ENCODE data around the gene KIAA0513.

The KIAA0513 gene

DNA sequence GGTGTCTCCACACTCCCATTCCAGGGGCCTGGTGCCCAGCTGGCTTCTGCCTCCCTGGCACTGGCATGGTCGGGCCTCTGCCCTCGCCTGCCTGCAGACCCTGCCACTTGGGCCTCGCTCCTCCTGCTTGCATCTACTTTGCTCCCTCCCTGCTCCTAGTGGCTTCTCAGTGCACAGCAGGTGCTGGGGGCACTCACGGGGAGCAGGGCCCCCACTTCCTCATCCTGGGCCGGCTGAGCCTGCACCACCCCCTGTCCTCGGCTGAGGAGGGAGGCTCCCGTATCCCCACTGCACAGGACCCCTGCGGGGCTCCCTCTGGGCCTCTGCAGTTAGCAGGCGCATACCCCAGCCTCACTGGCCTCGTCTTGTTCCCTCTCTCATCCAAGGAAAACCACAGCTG is 49.4 kb downstream of the KIAA0513 start:
- no peak for DNase-seq

DNA sequence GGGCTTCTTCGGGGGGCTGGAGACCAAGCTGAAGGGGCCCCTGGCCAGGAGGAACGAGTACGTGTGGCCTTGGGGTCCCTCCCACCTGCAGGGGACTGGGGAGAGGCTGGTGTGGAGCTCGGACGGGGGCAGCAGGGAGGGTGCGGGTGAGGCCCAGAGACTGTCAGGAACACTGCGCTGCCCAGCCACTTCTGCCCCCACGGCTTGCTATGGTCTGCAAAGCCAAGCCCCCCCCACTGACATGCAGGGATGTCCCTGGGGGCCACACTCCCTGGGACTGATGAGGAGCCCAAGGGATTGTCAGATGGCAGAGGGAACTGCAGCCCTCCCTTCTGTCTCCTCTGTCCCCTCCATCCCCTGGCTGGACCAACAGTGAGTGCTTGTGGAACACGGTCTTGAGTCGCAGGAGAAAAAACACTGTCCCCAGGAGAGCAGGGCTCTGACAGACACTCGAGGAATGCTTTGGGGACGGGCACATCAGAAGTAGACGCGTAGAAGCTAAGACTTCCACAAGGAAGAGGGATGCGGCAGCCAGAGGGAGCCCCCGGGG is 50.1 kb downstream of the KIAA0513 start:
- DNase-seq = no peak

DNA sequence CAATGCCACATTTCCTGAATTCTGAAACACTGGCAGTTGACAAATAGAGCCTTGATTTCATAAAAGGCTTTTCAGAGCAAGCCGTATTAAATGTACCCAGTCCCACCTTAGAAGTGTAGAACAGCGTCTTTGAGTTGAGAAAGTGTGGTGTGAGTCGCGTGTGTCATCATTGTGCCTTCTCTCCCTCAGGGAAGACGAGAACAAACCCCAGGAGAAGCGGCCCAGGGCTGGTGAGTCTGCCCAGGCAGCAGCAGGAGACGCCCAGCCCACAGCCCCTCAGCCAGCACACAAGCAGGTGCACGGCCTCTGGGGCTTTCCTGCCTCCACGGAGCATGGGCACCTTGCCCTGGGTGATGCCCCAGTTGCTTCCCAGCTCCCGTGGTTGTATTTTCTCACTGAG is 50.6 kb downstream of the KIAA0513 start:
- DNase-seq = no peak

DNA sequence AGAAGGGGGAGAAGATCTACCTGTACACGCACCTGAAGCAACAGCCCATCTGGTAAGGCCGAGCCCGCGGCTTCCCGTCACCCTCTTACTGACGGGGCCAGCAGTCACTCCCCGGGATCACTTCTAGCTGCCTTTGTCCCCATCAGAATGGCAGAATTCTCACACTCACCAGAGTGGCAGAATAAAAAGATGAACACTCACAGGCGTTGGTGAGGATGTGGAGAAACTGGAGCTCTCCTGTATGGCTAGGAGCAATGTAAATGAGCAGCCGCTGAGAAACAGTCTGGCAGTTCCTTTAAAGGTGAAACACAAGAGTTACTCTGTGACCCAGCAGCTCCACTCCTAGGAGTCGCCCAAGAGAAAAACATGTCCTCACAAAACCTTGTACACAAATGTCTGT is 51.4 kb downstream of the KIAA0513 start:
- DNase-seq = no peak

DNA sequence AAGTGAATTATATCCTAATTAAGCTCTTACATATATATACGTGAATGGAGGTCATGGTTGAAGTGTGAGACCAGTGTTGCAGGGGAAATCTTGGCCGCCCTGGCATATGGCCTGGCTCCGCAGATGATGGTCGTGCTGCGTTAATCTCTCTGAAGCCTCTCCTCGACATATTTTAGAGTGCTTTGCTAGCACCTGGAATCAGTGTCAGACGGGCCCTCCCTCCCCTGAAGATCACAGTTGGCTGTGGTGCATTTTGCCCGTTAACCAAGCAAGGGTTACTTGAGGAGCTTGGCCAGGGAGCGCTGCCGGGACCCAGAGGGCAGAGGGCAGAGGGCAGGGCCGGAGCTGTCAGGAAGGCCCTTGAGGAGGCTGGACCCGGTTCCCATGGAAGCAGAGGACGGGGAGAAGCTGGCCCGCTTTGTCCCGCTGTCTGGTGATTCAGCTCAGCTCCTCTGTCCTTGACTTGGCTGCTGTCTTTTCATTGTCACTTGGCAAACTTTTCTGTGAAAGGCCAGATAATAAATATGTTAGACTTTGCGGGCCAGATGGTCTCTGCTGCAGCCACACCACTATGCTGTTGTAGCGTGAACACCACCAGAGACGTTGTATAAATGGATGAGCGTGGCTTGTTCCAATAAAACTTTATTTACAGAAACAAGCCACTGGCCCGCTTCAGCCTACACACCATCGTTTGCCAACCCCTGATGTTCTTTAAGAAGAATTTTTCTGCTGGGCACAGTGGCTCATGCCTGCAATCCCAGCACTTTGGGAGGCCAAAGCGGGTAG is 52.4 kb downstream of the KIAA0513 start:
- DNase-seq = no peak

DNA sequence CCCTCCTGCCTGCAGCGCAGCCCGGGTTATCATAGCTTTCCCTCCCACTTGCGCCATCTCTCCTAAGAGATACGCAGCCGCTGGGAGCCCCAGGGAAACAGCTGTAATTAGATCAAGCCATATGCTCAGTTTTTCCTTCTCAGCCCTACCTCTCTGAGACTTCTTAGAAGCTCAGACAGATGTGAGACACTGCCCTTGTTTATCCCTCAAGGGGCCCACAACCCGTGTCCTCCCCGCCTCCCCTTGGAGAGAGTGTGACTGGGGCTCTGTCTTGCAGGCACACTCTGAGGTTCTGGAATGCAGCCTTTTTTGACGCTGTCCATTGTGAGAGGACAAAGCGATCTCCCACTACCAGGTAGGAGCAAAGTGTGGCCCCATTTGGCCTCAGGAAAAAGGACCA is 53.4 kb downstream of the KIAA0513 start:
- no peak for DNase-seq

DNA sequence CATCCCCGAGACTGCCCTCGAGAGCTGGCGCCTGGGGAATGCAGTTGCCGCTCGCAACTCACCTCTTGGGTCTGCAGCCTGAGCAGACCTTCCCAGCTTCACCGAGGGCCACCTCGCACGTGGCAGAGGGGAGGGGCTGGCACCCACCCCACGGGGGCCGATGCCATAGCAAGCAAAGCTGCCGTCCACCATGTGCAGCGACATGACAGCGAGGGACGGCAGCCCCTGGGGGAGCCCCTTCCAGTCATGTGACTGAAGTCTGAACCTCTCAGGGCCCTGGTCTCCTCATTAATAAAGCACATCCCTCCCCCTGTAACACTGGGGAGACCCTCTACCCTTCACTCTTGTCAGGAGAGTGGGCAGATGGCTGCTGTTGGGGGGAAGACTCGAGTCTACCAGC is 54.2 kb downstream of the KIAA0513 start:
- no peak for DNase-seq

DNA sequence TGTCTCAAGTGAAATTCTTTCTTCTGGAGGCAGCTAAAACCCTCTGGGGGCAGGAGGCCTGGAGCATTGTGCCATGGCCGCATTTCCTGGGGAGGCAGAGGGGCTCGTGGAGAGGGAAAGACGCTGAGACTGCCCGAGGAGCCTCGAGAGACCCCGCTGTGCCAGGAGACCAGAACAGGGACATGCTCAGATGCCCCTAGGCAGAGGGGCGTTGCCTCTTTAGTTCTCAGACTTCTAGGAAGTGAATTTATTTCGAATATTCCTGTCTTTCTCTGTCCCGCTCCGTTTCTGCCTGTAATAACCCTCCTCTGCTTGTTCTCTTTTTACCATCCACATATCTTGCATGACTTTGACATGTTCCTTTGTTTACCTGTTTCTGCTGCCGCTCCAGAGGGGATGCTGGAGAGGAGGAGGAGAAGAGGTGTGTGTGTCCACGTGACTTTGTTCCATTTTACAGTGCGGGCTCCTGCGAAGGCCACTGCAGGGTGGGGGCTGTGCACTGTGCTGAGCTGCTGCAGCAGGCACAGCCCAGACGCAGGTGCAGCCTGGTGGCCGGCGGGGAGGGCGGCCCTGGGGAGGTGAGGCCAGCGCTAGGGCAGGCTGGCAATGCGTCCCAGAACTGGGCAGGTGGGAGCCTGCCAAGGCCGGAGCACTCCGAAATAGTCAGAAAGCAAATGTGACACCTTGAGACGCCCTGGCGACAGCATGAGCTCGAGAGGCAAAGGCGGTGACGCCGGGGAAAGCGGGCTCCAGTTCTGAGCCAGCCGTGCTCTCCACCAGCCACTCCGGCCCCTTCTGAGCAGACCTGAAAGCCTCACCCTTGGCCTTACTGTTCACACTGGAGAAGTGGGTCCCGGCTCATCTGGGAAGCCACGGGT is 54.8 kb downstream of the KIAA0513 start:
- peak; percentile 18 for DNase-seq

DNA sequence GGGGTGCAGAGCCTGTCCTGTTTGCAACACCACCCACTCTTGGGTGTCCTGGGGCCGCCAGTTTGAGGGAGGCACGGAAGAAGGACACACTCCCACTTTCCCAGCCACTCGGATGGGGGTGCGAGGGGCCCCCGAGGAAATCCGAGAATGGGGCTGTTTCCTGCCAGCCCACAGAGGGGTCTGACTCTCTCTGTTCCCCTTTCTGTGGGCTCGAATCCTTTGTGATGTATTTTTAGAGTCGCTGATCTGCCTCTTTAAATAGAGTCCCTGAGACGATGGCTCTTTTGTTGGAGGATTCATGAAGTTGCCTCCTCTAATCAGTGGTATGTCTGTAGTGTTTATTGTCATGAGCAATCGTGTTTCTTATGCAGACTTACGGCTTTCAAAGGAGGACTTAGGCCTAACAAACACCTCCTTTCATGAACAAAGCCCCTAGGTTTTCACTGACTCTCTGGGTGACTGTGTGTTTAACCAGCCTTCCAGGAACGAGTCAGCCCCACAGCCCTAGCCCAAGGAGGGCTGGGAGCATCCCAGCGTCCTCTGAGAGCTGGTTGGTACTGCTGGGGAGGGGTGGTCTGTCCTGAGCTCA is 55.5 kb downstream of the KIAA0513 start:
- no peak for DNase-seq

DNA sequence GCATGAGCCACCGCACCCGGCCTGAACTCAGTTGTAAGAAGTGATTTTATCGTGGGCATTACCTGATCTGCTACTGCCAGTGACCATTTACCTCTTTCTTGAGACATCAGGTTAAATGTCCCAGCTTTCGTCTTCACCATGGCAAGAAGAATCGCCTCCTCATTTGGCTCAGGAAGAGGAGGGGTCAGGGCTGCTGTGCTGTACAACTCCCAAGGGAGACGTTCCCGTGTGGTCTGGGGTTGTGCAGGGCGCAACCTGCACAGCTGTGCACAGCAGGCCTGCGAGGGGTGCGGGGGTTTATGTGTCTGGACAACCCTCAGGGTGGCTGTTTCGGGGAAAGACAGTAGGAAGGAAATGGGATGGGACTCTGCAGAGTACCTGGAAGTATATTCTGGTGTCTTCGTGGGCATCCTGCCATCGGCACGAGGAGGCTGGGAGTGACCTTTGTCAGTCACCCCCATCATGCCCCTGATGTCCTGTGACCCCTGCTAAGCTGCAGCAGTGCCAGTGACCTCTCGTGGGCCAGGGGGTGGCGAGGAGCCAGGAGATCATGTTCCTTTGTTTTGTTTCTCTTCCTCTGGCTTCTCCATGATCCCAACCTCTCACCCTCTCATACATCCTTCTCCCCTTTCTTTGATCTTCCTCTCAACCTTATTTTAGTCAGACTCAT is 57.4 kb downstream of the KIAA0513 start:
- DNase-seq = no peak

DNA sequence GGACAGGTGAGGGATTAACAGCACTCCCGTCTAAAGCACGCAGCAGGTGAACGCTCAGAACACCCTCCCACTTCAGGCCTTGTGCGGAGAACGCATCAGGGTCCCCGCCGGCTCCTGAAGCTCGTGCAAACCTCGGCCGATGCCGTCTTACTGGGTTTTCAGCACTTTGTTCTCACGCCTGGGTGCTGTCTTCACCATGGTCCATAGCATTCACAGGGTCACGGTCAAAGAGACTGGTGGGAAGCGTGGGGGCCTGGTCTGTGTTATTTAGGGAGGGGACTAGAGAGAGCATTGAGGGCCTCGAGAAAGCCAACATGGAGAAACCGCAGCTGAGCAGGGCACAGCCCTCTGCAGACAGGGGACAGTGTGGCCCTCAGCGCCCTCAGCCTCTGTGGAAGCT is 58.1 kb downstream of the KIAA0513 start:
- no peak for DNase-seq

DNA sequence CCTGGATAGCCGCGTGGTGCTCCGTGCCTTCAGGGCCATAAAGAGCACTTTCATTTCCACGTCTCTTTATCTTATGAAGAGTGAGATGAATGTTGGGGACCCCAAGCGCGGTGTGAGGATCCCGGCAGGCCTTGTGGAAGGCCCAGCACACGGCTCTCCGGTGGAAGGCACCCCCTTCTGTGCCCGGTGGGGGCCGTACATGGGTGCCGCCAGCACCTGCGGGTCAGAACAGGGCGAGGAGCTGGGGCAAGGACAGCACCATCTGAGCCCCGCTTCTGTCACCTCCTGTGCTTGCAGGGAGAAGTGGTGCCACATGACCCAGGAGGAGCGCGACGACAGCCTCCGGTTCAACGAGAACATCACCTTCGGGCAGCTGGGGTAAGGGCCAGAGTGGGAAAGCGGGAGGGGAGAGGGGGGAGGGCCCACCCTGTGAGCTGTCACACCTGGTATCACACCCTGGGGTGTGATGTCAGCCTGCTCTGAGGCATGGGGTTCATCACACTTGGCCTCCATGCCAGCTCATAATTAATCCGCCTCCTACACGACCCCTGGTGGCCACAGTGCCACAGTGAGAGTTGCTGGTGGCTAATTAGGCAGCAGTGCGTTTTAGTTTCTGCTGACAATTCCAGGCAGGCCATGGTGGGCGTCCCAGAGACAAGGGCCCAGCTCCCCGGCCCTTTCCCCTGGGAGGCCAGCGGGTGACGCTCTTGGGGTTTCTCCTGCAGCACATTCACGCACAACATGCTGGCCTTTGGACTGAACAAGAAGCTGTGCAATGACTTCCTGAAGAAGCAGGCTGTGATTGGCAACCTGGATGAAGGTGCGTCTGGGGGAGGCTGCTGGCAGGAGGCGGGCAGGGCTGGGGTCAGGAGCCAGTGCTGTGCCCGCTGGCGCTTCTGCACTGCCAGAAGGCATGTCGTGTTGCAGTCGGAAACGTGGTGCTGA is 59.0 kb downstream of the KIAA0513 start:
- DNase-seq = peak; percentile 15

DNA sequence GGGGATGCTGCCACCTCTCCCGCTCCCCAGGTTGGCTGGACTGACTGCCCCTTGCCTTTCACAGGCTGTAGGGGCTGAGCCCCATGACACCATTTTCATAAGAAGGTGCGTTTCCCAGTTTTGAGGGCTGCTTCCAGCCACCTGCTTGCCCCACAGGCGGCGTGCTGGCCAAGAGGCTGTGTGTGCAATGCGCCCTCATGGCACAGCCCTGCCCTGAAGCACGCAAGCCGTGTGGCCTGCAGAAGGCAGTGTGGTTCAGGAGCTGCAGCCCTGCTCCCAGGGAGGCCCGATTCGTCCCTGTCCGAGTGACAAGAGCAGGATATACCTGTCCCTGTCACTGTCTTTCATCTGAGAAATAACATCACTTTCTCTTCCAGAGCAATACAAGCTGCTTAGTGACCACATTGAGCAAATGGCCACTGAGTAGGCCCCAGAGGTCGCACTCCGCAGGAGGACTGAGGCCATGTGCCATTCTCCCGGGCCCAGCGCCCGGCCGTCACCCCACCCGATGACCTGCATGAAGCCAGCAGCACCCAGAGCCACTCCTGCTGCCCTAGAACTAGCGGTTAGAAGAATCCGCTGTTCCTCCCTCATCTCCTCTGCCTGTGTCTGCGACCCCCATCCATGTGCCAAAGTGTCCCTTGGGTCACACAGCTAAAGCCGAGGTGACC is 60.4 kb downstream of the KIAA0513 start:
- DNase-seq = no peak

DNA sequence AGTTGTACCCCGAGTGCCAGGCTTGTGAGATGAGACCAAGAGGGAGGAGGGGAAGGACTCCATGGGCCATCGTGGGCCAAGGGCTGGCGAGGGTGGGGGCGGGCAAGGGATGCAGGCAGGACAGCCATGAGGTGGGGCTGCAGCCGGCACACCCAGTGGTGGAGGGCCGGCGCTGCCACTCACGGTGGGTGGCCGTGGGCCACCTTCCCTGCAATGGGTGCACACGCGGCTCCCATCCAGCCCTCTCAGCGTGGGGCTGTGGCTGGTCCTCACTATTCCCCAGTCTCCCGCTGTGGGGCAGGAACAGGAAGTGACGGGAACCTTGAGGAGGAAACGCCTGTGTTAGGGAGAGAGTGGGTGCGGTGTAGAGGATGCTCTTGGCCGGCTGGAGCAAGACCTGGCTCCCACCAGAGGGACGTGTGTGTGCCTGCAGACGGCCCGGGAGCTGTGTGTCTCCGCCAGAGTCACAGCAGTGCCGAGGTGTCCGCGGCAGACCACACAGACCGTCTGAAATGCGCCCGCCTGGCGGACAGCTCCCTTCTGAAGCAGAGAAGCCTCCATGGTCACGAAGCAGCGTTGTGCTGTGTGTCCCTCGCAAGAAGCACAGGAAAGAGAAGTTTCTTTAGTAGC is 61.1 kb downstream of the KIAA0513 start:
- DNase-seq = no peak

DNA sequence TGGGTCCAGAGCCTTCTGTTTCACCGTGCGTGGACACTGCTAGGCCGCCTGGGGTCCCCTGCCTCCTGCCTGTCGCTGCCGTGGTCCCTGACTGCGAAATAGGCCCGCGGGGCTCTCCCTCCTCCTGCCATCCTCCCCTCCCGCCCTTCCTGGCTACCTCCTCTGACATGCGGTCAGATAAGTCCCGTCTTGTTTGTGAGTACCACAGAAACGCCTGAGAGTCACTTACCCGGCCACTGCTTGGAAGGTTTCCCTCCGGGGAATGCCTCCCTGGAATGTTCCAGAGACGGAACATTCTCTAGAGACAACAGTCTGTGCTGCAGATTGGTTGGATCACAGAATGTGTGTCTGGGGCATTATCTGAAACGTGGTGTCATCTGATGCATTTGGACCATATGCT is 61.9 kb downstream of the KIAA0513 start:
- DNase-seq = no peak

DNA sequence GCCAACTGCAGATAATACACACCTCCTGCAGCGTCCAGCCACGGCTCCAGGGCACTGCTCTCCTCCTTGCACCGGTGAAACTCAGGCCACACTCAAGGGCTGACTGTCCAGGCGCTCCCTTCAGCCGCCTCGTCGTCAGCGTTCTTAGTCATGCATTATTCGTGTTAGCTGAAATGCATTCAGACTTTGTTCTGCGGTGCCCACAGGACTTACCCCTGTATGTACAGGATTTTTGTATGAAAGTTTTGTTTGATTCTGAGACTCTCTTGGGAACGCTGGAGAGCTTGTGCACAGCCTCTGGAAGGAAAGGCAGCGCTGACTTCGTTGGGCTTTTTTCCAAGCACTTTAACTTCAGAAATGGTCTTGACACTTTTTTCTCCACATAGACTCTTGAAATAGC is 62.6 kb downstream of the KIAA0513 start:
- no peak for DNase-seq

DNA sequence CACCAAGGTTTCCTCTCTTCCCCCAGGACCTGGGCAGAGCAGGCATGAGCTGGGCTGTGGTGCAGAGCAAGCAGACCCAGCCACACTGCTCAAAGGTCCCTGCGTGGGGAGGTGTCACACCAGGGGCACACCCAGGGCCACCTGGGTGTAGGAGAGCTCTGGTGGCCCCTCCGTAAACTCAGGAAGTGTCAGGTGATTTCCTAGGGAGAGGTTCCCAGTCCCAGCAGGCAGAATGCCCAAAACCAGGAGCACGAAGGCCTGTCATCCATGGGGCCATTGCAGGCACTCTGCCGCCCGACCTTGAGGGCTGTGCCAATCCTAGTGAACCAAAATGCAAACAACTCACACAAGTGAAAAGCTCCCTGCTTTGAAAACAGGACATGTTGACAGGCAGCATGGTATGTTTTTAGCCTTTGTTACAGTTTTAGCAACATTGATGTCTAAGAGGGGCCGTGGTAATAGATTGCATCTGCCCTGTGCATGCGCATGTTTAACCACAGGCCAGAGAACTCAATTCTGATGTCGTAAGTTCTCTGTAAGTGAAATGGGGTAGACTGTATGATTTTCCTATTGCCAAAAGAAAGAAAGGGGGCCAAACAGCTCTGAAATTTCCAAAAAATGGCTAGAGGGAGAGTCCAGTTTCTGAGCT is 63.4 kb downstream of the KIAA0513 start:
- no peak for DNase-seq

DNA sequence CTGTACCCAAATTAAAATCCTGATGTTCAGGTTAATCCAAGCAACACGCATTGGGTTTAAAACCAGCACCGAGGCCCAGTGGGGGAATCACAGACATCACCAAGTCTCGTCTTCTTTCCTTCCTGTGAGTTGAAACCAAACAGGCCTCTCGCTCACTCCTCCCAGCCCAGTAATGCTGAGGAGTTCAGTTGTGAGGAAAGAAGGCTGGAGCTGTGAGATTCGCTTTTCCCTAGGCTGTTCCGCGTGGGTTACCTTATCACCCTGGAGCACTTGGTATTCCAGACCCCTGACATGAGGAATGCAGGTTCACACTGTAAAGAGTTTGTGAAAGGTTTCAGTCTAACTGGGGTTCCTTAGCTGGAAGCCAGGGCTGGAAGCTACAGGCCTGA is 63.9 kb downstream of the KIAA0513 start:
- no peak for DNase-seq

DNA sequence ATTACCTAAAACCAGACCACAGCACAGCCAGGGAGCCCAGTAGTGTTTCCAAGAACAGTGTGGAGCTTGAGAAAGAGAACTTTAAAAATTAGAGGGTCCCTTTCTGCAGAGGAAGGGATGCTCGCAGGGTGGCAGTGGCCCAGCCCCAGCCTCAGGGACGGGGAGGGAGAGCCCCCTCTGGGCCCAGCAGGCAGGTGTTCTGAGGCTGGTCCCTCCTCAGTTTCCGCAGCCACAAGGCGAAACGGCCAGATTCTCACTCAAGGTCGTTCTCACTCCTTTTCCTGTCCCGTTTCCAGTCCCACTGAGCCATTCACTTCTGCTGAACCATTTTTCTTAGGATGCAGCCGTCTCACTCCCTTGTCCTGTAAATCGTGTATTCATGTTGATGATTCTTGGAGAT is 64.7 kb downstream of the KIAA0513 start:
- DNase-seq = no peak

DNA sequence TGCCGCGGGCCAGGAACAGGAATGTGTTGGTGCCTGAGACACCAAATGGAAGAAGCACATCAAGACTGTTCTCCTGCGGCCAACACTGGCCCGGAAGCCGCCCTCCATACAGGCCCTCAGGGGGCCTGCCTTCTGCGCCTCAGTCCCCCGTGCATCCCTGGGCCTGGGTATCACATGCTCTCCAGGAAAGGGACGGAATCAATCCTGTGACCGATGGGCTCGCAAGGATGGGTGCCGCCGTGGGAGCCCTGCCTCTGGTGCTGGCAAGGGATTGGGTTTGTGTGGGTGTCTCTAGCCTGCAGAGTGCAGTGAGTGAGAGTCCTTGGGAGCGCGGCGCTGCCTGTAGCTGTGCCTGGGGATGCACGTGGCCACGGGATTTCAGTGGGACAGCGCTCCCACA is 65.3 kb downstream of the KIAA0513 start:
- DNase-seq = no peak
